ENCODE measurements around the gene GNG4. TPM values are rescaled to one million over a fixed set of nuclear protein-coding genes. Genes with fewer than 3 reads are reported as not detected.
A peak's percentile ranks its signal among the peaks of the same experiment; 100 is the strongest.

The GNG4 gene
- total and polyA plus RNA-seq, 9 of the 15 experiments (the other 6 are each of a cell fraction or from before 2014, with no cell fraction given), result 0.06 to 0.58 (median 0.08) TPM; not detected in 4

DNA sequence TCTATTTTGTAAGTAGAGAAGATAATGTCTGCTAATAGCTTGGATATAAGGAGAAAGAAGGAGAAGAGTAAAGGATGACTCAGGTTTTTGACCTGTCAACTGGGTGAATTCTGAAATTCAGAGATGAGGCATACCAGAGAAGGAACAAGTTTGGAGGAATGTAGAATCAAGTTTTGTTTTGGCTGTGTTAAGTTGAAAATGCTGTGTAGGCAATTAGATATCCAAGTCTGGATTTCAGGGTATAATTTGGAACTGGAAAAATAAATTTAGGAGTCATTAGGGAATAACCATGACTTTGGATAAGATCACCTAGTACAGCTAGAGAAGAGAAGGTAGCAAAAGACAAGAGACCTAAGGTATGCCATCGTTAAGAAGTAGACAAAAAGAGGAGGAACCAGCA lies 22.4 kb upstream of the GNG4 start:
- H3K27me3 ChIP-seq (ENCODE audit: control insufficient read depth in 2 of 2, insufficient read depth in 2 of 2, low read length in 2 of 2), result peaks cover 0 to 4% of the 10 kb centered on the region in 2 experiments; a peak in 2 of 5 replicates
- BruUV-seq (replicated peaks), result no TSS peak
- TF ChIP-seq HDAC2 (IDR thresholded peaks at IDR 0.05) (no peak), ZNF316 (IDR thresholded peaks at IDR 0.05) (peak; percentile 81), MAFF (IDR thresholded peaks at IDR 0.05; ENCODE audit: low read length) (no peak), ZNF586 (CRISPR knock-in tag; conservative IDR thresholded peaks at IDR 0.05) (no peak), C11orf30 (IDR thresholded peaks at IDR 0.05; ENCODE audit: low read depth) (peak; percentile 62), SOX6 (IDR thresholded peaks at IDR 0.05) (no peak), SMAD2 (IDR thresholded peaks at IDR 0.05; ENCODE audit: low read depth, low read length) (no peak), TEAD1 (CRISPR knock-in tag; IDR thresholded peaks at IDR 0.05) (no peak), MAFG (tag; conservative IDR thresholded peaks at IDR 0.05) (peak; percentile 67), MCM5 (IDR thresholded peaks at IDR 0.05; ENCODE audit: low read depth) (no peak), HCFC1 (IDR thresholded peaks at IDR 0.05; ENCODE audit: low read depth, low read length) (no peak), SP1 (CRISPR knock-in tag; IDR thresholded peaks at IDR 0.05) (no peak), DDX20 (tag; IDR thresholded peaks at IDR 0.05; ENCODE audit: low read depth) (no peak)
- TF ChIP-seq, protein P1, sequence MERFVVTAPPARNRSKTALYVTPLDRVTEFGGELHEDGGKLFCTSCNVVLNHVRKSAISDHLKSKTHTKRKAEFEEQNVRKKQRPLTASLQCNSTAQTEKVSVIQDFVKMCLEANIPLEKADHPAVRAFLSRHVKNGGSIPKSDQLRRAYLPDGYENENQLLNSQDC (CRISPR knock-in tag; IDR thresholded peaks at IDR 0.05), result no peak
- TF ChIP-seq, protein P2, sequence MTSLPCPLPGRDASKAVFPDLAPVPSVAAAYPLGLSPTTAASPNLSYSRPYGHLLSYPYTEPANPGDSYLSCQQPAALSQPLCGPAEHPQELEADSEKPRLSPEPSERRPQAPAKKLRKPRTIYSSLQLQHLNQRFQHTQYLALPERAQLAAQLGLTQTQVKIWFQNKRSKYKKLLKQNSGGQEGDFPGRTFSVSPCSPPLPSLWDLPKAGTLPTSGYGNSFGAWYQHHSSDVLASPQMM (CRISPR knock-in tag; IDR thresholded peaks at IDR 0.05), result no peak
- TF ChIP-seq, protein P3, sequence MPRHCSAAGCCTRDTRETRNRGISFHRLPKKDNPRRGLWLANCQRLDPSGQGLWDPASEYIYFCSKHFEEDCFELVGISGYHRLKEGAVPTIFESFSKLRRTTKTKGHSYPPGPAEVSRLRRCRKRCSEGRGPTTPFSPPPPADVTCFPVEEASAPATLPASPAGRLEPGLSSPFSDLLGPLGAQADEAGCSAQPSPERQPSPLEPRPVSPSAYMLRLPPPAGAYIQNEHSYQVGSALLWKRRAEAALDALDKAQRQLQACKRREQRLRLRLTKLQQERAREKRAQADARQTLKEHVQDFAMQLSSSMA (CRISPR knock-in tag; IDR thresholded peaks at IDR 0.05), result no peak
- TF ChIP-seq, protein P4, sequence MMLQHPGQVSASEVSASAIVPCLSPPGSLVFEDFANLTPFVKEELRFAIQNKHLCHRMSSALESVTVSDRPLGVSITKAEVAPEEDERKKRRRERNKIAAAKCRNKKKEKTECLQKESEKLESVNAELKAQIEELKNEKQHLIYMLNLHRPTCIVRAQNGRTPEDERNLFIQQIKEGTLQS (IDR thresholded peaks at IDR 0.05), result no peak
- TF ChIP-seq, protein P4 (CRISPR knock-in tag; conservative IDR thresholded peaks at IDR 0.05), result no peak
- TF ChIP-seq, protein P5, sequence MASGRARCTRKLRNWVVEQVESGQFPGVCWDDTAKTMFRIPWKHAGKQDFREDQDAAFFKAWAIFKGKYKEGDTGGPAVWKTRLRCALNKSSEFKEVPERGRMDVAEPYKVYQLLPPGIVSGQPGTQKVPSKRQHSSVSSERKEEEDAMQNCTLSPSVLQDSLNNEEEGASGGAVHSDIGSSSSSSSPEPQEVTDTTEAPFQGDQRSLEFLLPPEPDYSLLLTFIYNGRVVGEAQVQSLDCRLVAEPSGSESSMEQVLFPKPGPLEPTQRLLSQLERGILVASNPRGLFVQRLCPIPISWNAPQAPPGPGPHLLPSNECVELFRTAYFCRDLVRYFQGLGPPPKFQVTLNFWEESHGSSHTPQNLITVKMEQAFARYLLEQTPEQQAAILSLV (tag; IDR thresholded peaks at IDR 0.05), result no peak

More for the DNA sequence above, 22.4 kb upstream of the GNG4 start:
- Histone ChIP-seq H3K9ac (ENCODE audit: insufficient read depth in 1 of 2, low read depth in 2 of 2, low read length in 2 of 2) (no peak overlapping the region), H3K9me1 (ENCODE audit: control insufficient read depth, insufficient read depth, low read length) (no peaks in the 10 kb centered on the region), H3K36me3 (ENCODE audit: control insufficient read depth, insufficient read depth, low read length) (no peaks in the 10 kb centered on the region), H3K4me3 (no peak overlapping the region), H3K27ac (ENCODE audit: extremely low read depth, low read depth, low read length) (no peak overlapping the region), H3K9me3 (replicated peaks; ENCODE audit: control insufficient read depth, insufficient read depth, low read depth, low read length) (peaks cover 6% of the 10 kb centered on the region; the same call in 1 of the 2 replicates), H2AFZ (ENCODE audit: low read depth, low read length) (no peak overlapping the region), H3K4me1 (replicated peaks in 1 of 2; ENCODE audit: control insufficient read depth in 2 of 2, insufficient read depth in 2 of 2, low read length in 2 of 2) (no peaks in the 10 kb centered on the region), H3K4me2 (ENCODE audit: insufficient read depth, low read length) (no peak overlapping the region), H3K79me2 (ENCODE audit: control insufficient read depth, insufficient read depth, low read length) (no peaks in the 10 kb centered on the region), H4K20me1 (replicated peaks; ENCODE audit: control insufficient read depth, insufficient read depth, low read length) (no peaks in the 10 kb centered on the region)
- 0% methylated on average over 1 of the region's 1 CpG for WGBS (ENCODE audit: insufficient coverage, low coverage, missing lambda C conversion rate)
- ChIA-PET CTCF (ENCODE audit: low intra/inter-chr PET ratio) (no interaction called here), POLR2A (no interaction called here)
- intact Hi-C loops (cut with micrococcal nuclease) (no loop called here), in situ Hi-C loops (cut with MboI) (no loop called here)
- DNase-seq (ENCODE audit: extremely low read depth in 1 of 4, low spot score in 3 of 4), result no peak
- ATAC-seq, result no peak
- no peak for FAIRE-seq

Data from K562 (cell line).